Right ventricle myocardium inferior (tissue), 1 donor: Measurements from ENCODE around the gene SPOUT1. TPM values are rescaled to one million over a fixed set of nuclear protein-coding genes. Genes with fewer than 3 reads are reported as not detected.
"Not testable (repeated sequence)": the region's sequence is repeated elsewhere in the genome, so short reads cannot be mapped to it uniquely, and the experiment has no call there.

Experiments
- ATAC-seq: fragments of 200-7000 bp; cut with Tn5 transposase; one replicate; pipeline ENCODE4 v1.9.1; 2020; ENCODE audit warnings: mild to moderate bottlenecking, moderate library complexity
- DNase-seq: peaks from one replicate; pipeline ENCODE4 v3.0.0; 2021; ENCODE audit errors: missing footprints
- intact Hi-C: fragments of 100-400 bp; cut with DNase I; formaldehyde crosslinking; loops from one replicate; pipeline ENCODE4 v1.11.0; 2022
- long read RNA-seq: library from polyadenylated mRNA; unstranded; transcript quantifications from one replicate; pipeline ENCODE4 v2.0.0, GENCODE V29; 2021
- total RNA-seq: library from RNA; stranded (reverse); fragmentation: NEBNext Ultra II Directional; extraction: Animal tissue kit (Norgen Biotek cat#: 25700); gene quantifications from one replicate; pipeline ENCODE4 v1.2.1, GENCODE V29; 2021
- donor health status: DM: no; HTN: yes; CAD: no; lungs with severe emphysema.

SPOUT1 gene
- total RNA-seq = 17.4 TPM
- long read RNA-seq, full-length matches to known transcripts = 11 of 26 reads
- long read RNA-seq, partial matches to known transcripts = 0 of 26 reads
- long read RNA-seq, other reads (novel, unspliced or antisense) = 15 of 26 reads

- ATAC-seq = peak; percentile 99
- intact Hi-C loops = no loop called here
Measured at GRCh38 chr9:128829477-128830251, at the start of gene SPOUT1. SPOUT1 (minus strand) TSS chr9:128829794; CDS start chr9:128829780, 14 bp downstream.

GRCh38 chr9:128877852-128878251 is 48.3 kb upstream of the SPOUT1 start:
- DNase-seq (no peak), ATAC-seq (no peak)
- intact Hi-C loops = no loop called here

More at GRCh38 chr9:128829477-128830251, at the start of gene SPOUT1:
- DNase-seq = peak; percentile 95

- ATAC-seq, intact Hi-C loops, DNase-seq: not testable (repeated sequence)
Measured at GRCh38 chr9:128870941-128871265, 41.3 kb upstream of the SPOUT1 start.

- no peak for ATAC-seq
- intact Hi-C loops = no loop called here
Measured at GRCh38 chr9:128870128-128870940, 40.7 kb upstream of the SPOUT1 start.

GRCh38 chr9:128863647-128864046 is 34.1 kb upstream of the SPOUT1 start:
- peak; percentile 73 for ATAC-seq
- DNase-seq = peak; percentile 88
- intact Hi-C loops = loop anchor here (1.0 to 2.0 kb wide), 2 partner anchors 17 to 65 kb away; partner anchors contain the start of gene KYAT1

More at GRCh38 chr9:128870128-128870940, 40.7 kb upstream of the SPOUT1 start:
- no peak for DNase-seq

- peak; percentile 49 for ATAC-seq
- DNase-seq = no peak
- intact Hi-C loops = loop anchor here (2.0 kb wide), 1 partner anchor 18 kb away; the partner anchor contains the start of gene KYAT1
Measured at GRCh38 chr9:128862401-128862851, 32.8 kb upstream of the SPOUT1 start.

GRCh38 chr9:128861501-128861900 is 31.9 kb upstream of the SPOUT1 start:
- intact Hi-C loops = no loop called here
- ATAC-seq = no peak
- no peak for DNase-seq

GRCh38 chr9:128860937-128861336 is 31.3 kb upstream of the SPOUT1 start:
- ATAC-seq = no peak
- DNase-seq = no peak
- intact Hi-C loops = no loop called here

GRCh38 chr9:128858476-128858875 is 28.9 kb upstream of the SPOUT1 start:
- intact Hi-C loops, DNase-seq, ATAC-seq: not testable (repeated sequence)

- DNase-seq, ATAC-seq, intact Hi-C loops: not testable (repeated sequence)
Measured at GRCh38 chr9:128854454-128854853, 24.9 kb upstream of the SPOUT1 start.

GRCh38 chr9:128852646-128853045 is 23.1 kb upstream of the SPOUT1 start:
- intact Hi-C loops, ATAC-seq, DNase-seq: not testable (repeated sequence)

GRCh38 chr9:128851779-128852600 is 22.4 kb upstream of the SPOUT1 start:
- DNase-seq, intact Hi-C loops, ATAC-seq: not testable (repeated sequence)

- DNase-seq, ATAC-seq, intact Hi-C loops: not testable (repeated sequence)
Measured at GRCh38 chr9:128851024-128851423, 21.4 kb upstream of the SPOUT1 start.

GRCh38 chr9:128847803-128848202 is 18.2 kb upstream of the SPOUT1 start:
- no peak for ATAC-seq
- DNase-seq = no peak
- intact Hi-C loops = no loop called here

- DNase-seq (no peak), ATAC-seq (no peak)
- intact Hi-C loops = no loop called here
Measured at GRCh38 chr9:128846680-128847030, 17.1 kb upstream of the SPOUT1 start.

- DNase-seq (no peak), ATAC-seq (no peak)
- intact Hi-C loops = no loop called here
Measured at GRCh38 chr9:128845186-128845931, 15.8 kb upstream of the SPOUT1 start.

GRCh38 chr9:128843171-128843570 is 13.6 kb upstream of the SPOUT1 start:
- ATAC-seq, DNase-seq, intact Hi-C loops: not testable (repeated sequence)
